VCaP (cell line): ENCODE measurements around the gene SDK2.

ENCODE experiments used
- H3K27ac ChIP-seq: fragments of 450-650 bp; 2 replicates; pipeline ENCODE4 v1.5.1; 2017
- CTCF ChIP-seq: fragments of 450-650 bp; conservative IDR thresholded peaks from 2 replicates; pipeline ENCODE4 v1.5.1; 2017; ENCODE audit warnings: mild to moderate bottlenecking, moderate library complexity

Gene SDK2

GRCh38 chr17:73644145-73645049 is at the start of gene SDK2:
TSS of gene SDK2 (minus strand) at chr17:73644445. CDS start at chr17:73644088, 357 bp downstream.
- H3K27ac ChIP-seq = peak within 1 kb of the TSS; percentile 65

GRCh38 chr17:73693071-73693470 is 48.8 kb upstream of the SDK2 start:
- TF ChIP-seq CTCF = no peak
- H3K27ac ChIP-seq = no peak overlapping the region

More at GRCh38 chr17:73644145-73645049, at the start of gene SDK2:
- no peak for TF ChIP-seq CTCF

GRCh38 chr17:73691321-73691766 is 47.1 kb upstream of the SDK2 start:
- no peak for TF ChIP-seq CTCF

GRCh38 chr17:73690676-73691075 is 46.4 kb upstream of the SDK2 start:
- no peak for TF ChIP-seq CTCF
- no peak overlapping the region for H3K27ac ChIP-seq

More at GRCh38 chr17:73691321-73691766, 47.1 kb upstream of the SDK2 start:
- H3K27ac ChIP-seq = no peak overlapping the region

- H3K27ac ChIP-seq = no peak overlapping the region
- no peak for TF ChIP-seq CTCF
Observed at GRCh38 chr17:73689596-73690275, 45.5 kb upstream of the SDK2 start.

- no peak overlapping the region for H3K27ac ChIP-seq
- TF ChIP-seq CTCF = no peak
Observed at GRCh38 chr17:73686961-73687360, 42.7 kb upstream of the SDK2 start.

GRCh38 chr17:73686126-73686525 is 41.9 kb upstream of the SDK2 start:
- no peak overlapping the region for H3K27ac ChIP-seq
- no peak for TF ChIP-seq CTCF
